SK-N-SH treated with all-trans-retinoic acid at 6 μM for 48 hours (cell line): ENCODE data around the gene DNLZ.

Experiments used
- ARNTL ChIP-seq: fragments of 450-650 bp; formaldehyde crosslinking; IDR thresholded peaks from 2 replicates; pipeline ENCODE4 v1.5.0; 2020; ENCODE audit warnings: low read depth, mild to moderate bottlenecking, moderate library complexity, borderline replicate concordance
- BACH2 ChIP-seq: fragments of 250-450 bp; sonication (Bioruptor Pico); IDR thresholded peaks from 2 replicates; pipeline ENCODE4 v1.9.0; 2021; ENCODE audit warnings: mild to moderate bottlenecking, borderline replicate concordance
- ESRRG ChIP-seq: fragments of 250-450 bp; sonication (Bioruptor Pico); IDR thresholded peaks from 2 replicates; pipeline ENCODE4 v1.6.1; 2021; ENCODE audit warnings: mild to moderate bottlenecking
- GLIS3 ChIP-seq: fragments of 250-450 bp; sonication (Bioruptor Pico); IDR thresholded peaks from 2 replicates; pipeline ENCODE4 v1.5.0; 2020; ENCODE audit warnings: mild to moderate bottlenecking, moderate library complexity
- ISL1 ChIP-seq: fragments of 250-450 bp; sonication (Bioruptor Pico); IDR thresholded peaks from 2 replicates; pipeline ENCODE4 v2.1.2; 2022; ENCODE audit warnings: mild to moderate bottlenecking, moderate library complexity
- TCF4 ChIP-seq: fragments of 250-450 bp; sonication (Bioruptor Pico); IDR thresholded peaks from 2 replicates; pipeline ENCODE4 v1.8.0; 2021; ENCODE audit warnings: mild to moderate bottlenecking, moderate library complexity, borderline replicate concordance
- ZNF565 ChIP-seq: fragments of 450-650 bp; formaldehyde crosslinking; conservative IDR thresholded peaks from 2 replicates; pipeline ENCODE4 v1.5.0; 2020; ENCODE audit warnings: low read depth, mild to moderate bottlenecking, moderate library complexity
- TF ChIP-seq, protein P1 (sequence below): fragments of 250-450 bp; sonication (Bioruptor Pico); IDR thresholded peaks from 2 replicates; pipeline ENCODE4 v1.8.0; 2020; ENCODE audit warnings: mild to moderate bottlenecking, moderate library complexity, borderline replicate concordance
- TF ChIP-seq, protein P2 (sequence below): fragments of 250-450 bp; sonication (Bioruptor Pico); IDR thresholded peaks from 2 replicates; pipeline ENCODE4 v1.5.1; 2020; ENCODE audit warnings: low read depth, mild to moderate bottlenecking, moderate library complexity
- TF ChIP-seq, protein P3 (sequence below): fragments of 250-450 bp; sonication (Bioruptor Pico); IDR thresholded peaks from 2 replicates; pipeline ENCODE4 v1.5.0; 2020; ENCODE audit warnings: mild to moderate bottlenecking, moderate library complexity

DNA sequence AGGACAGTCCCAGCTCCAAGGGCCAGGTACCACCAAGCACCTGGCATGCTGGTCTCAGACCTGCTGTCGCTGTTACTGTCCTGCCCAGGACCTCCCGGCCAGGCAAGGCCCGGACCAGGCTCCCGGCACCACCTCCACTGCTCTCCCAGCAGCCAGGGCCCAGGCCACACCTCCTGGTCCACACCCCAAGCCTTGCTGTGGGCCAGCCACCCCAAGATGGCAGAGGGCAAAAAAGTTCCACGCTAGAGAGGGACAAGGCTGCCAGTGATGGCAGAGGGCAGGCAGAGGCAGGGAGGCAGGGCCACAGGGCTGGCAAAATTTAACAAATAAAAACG, 1.1 kb downstream of the DNLZ start:
- TF ChIP-seq ZNF565 (no peak), BACH2 (CRISPR knock-in tag) (no peak), ARNTL (no peak), TCF4 (CRISPR knock-in tag) (no peak), ISL1 (CRISPR knock-in tag) (no peak), GLIS3 (no peak), ESRRG (no peak)
- TF ChIP-seq, protein P1, sequence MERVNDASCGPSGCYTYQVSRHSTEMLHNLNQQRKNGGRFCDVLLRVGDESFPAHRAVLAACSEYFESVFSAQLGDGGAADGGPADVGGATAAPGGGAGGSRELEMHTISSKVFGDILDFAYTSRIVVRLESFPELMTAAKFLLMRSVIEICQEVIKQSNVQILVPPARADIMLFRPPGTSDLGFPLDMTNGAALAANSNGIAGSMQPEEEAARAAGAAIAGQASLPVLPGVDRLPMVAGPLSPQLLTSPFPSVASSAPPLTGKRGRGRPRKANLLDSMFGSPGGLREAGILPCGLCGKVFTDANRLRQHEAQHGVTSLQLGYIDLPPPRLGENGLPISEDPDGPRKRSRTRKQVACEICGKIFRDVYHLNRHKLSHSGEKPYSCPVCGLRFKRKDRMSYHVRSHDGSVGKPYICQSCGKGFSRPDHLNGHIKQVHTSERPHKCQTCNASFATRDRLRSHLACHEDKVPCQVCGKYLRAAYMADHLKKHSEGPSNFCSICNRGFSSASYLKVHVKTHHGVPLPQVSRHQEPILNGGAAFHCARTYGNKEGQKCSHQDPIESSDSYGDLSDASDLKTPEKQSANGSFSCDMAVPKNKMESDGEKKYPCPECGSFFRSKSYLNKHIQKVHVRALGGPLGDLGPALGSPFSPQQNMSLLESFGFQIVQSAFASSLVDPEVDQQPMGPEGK (CRISPR knock-in tag) = no peak
- TF ChIP-seq, protein P2, sequence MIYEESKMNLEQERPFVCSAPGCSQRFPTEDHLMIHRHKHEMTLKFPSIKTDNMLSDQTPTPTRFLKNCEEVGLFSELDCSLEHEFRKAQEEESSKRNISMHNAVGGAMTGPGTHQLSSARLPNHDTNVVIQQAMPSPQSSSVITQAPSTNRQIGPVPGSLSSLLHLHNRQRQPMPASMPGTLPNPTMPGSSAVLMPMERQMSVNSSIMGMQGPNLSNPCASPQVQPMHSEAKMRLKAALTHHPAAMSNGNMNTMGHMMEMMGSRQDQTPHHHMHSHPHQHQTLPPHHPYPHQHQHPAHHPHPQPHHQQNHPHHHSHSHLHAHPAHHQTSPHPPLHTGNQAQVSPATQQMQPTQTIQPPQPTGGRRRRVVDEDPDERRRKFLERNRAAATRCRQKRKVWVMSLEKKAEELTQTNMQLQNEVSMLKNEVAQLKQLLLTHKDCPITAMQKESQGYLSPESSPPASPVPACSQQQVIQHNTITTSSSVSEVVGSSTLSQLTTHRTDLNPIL (CRISPR knock-in tag) = no peak
- TF ChIP-seq, protein P3, sequence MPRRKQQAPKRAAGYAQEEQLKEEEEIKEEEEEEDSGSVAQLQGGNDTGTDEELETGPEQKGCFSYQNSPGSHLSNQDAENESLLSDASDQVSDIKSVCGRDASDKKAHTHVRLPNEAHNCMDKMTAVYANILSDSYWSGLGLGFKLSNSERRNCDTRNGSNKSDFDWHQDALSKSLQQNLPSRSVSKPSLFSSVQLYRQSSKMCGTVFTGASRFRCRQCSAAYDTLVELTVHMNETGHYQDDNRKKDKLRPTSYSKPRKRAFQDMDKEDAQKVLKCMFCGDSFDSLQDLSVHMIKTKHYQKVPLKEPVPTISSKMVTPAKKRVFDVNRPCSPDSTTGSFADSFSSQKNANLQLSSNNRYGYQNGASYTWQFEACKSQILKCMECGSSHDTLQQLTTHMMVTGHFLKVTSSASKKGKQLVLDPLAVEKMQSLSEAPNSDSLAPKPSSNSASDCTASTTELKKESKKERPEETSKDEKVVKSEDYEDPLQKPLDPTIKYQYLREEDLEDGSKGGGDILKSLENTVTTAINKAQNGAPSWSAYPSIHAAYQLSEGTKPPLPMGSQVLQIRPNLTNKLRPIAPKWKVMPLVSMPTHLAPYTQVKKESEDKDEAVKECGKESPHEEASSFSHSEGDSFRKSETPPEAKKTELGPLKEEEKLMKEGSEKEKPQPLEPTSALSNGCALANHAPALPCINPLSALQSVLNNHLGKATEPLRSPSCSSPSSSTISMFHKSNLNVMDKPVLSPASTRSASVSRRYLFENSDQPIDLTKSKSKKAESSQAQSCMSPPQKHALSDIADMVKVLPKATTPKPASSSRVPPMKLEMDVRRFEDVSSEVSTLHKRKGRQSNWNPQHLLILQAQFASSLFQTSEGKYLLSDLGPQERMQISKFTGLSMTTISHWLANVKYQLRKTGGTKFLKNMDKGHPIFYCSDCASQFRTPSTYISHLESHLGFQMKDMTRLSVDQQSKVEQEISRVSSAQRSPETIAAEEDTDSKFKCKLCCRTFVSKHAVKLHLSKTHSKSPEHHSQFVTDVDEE (CRISPR knock-in tag) = no peak
